Gastrocnemius medialis (tissue), 4 donors: Measurements from ENCODE around the gene GSK3A.

Source experiments
- CTCF ChIP-seq, 5 experiments: fragments of 450-650 bp in 3 of 5; fragments of 200-600 bp in 2 of 5; sonication (generic) in 2 of 5; IDR thresholded peaks in 4 of 5; conservative IDR thresholded peaks in 1 of 5; 1 replicate in 4 of 5; 2 replicates in 1 of 5; pipeline ENCODE4 v1.5.1; 2016 to 2019; ENCODE audit warnings: antibody characterized with exemption in 5 of 5, mild to moderate bottlenecking in 3 of 5, moderate library complexity in 3 of 5
- POLR2A ChIP-seq, 2 donors: fragments of 450-650 bp; IDR thresholded peaks; one replicate each; pipeline ENCODE4 v1.6.1; 2017; ENCODE audit warnings: antibody characterized with exemption in 2 of 2, mild to moderate bottlenecking in 2 of 2, moderate library complexity in 2 of 2

GRCh38 chr19:42276284-42276683, 33.9 kb upstream of the GSK3A start:
- TF ChIP-seq CTCF (IDR thresholded peaks at IDR 0.05 in 4 of 5, conservative IDR thresholded peaks at IDR 0.05 in 1 of 5), result no peak
- no peak for TF ChIP-seq POLR2A (IDR thresholded peaks at IDR 0.05)
